GM18867 (cell line): ENCODE measurements around the gene NANS.
"Not testable (repeated sequence)": the region's sequence is repeated elsewhere in the genome, so short reads cannot be mapped to it uniquely, and the experiment has no call there.

Source experiments
- ATAC-seq: cut with Tn5 transposase; IDR thresholded peaks from one replicate; pipeline ENCODE4 v1.9.1; 2021; ENCODE audit warnings: mild to moderate bottlenecking, moderate library complexity; ENCODE audit not compliant: unreplicated experiment

The NANS gene

GRCh38 chr9:98075332-98075805 is 18.8 kb downstream of the NANS start:
- ATAC-seq: no peak

DNA sequence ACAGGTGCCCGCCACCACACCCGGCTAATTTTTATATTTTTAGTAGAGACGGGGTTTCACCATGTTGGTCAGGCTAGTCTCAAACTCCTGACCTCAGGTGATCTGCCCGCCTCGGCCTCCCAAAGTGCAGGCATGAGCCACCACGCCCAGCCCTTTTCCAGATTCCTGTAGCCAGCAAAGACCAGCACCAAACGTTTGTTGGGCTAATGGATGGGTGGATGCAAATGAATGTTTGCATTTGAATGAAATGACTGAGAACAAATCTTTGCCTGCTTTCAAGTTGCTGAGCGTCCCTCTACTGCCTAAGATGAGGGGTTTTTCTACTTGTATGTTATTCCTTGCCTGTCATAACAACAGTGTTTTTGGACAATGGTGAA is 20.0 kb downstream of the NANS start:
- ATAC-seq: not testable (repeated sequence)

DNA sequence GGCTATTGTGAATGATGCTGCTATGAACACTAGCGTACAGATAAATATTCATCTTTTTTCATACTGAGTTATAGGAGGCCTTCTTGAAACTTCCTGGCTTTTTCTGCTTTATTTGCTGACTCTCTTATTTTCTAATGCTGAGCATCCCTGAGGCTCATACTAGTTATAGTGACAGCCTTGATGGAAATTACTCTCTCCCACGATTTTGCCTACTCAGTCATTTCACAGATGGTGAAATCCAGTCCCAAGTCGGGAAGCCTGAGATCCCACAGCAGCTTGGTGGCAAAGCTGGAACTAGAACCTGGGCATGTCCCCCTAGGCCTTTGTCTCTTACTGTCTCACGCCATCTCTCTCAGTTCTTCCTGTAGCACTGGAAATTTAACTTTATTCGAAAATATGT is 22.4 kb downstream of the NANS start:
- ATAC-seq: no peak

- no peak for ATAC-seq
These were observed 23.8 kb downstream of the NANS start for GRCh38 chr9:98080326-98080725.

GRCh38 chr9:98080780-98081179 is 24.2 kb downstream of the NANS start:
- ATAC-seq: no peak

DNA sequence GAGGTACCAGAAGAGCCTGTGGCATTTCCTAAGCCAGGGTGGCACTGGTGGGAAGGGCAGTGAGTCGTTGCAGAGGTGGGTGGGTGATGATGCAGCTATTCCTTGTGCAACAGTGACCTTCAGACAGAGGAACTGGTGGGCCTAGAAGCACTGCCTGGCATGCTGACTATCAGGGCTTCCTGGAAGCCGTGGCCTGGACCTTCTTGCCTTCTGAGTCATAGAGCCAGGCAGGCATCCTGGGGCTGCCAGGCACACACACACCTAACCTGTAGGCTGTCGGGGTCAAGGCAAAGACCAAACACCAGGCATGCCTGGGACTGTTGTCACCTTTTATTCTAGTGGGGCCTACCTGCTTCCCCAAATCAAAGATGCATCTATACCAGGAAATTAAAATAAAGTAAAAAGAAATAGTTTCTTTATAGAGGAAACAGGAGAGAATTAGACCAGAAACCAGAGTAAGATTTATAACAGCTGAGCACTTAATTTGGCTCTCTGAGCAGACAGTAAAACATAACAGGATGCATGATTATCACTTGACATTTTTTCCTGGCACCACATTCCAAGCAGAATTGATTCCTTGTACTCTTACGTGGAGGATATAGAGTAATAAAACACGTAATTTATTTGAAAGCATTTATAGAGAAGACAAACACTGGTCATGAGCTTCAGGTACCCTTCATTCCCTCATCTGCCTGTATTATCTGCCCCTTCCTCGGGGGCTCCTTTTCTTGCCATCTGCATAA is 25.1 kb downstream of the NANS start:
- no peak for ATAC-seq

GRCh38 chr9:98083061-98083501 is 26.5 kb downstream of the NANS start:
- ATAC-seq: no peak

- ATAC-seq: no peak
These were observed 27.1 kb downstream of the NANS start for GRCh38 chr9:98083566-98084183.

GRCh38 chr9:98084396-98084795 is 27.9 kb downstream of the NANS start:
- no peak for ATAC-seq

- ATAC-seq: no peak
These were observed 28.5 kb downstream of the NANS start for GRCh38 chr9:98085058-98085457.

GRCh38 chr9:98085944-98086343 is 29.4 kb downstream of the NANS start:
- ATAC-seq: no peak

GRCh38 chr9:98086461-98086860 is 29.9 kb downstream of the NANS start:
- no peak for ATAC-seq

GRCh38 chr9:98087420-98088354 is 31.2 kb downstream of the NANS start:
- ATAC-seq: no peak

- ATAC-seq: not testable (repeated sequence)
These were observed 34.1 kb downstream of the NANS start for GRCh38 chr9:98090674-98091073.

DNA sequence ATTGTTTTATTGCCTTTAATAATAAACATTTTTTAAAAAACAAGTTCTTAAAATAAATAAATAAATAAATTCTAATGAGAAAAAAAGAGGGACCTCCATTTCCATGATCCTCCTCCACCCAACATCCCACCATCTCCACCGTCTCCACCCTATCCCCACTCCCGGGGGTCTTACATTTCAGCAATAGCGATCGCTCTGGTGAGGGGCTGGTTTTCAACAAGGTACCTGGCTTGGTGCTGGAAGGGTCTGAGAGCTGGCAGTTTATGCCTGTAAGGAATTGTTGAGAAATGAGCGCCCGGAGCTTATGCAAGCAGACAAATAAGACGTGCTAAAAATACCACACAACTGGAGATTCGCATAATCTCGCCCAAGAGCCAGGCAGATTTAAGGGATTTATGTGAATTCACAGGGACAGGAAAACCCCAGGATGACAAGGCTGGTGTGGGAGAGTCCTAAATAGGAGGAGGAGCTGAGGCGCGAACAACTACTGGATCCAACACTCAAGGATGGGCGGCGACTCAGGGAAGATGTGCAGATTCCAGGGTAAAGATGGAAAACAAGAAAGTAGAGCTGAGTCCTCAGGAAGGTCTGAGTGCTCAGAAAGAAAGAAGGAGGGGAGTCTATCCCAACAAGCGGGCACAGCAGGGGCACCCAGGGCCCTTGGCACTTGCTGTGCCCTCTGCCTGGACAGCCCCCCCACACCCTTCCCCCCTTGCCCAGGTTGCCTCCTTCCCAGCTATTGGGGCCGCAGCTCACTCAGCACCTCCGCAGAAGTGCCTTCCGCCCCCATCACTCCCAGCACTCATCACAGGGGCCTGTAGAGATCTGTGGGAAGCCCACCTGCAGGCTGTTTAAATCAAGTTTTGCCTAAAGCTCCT is 35.4 kb downstream of the NANS start:
- no peak for ATAC-seq

- no peak for ATAC-seq
These were observed 36.0 kb downstream of the NANS start for GRCh38 chr9:98092613-98092931.

DNA sequence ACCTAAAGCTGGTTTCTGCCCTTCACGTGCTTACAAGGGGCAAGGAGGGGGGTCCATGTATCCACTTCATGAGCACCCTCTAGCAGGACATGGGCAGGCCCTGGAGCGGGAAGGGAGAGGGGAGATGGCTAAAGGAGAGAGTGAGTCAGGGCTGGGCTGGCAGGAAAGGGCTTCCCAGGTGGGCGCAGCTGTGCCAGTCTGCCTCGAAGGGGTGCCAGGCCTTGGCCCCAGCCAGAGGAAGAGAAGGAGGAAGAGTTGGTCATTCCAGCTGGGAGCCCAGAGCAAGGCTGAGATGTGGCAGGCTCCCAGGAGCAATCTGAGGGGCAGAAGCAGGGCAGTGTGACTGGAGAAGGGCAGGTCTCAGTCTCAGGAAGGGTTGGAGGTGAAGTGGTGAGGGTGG is 37.8 kb downstream of the NANS start:
- no peak for ATAC-seq

- ATAC-seq: no peak
These were observed 38.3 kb downstream of the NANS start for GRCh38 chr9:98094851-98095250.

DNA sequence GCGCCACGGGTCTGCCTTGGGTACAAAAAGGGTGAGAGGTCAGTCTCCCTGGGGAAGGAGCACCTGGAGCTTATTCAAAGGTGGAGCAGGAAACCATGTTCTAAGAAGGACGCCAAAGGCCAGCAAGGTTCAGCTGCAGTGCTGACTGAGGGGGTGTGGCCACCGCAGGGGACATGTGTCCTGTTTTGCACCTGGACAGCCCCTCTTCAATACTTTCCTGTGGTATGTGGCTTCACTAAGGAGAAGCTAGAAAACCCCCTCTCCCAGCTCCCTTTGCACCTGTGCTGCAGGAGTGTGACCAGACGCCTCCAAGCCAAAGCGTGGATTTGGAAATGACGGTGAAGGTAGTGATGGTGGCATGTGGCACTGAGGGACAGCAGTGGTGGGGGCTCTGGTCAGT is 38.9 kb downstream of the NANS start:
- ATAC-seq: no peak

- ATAC-seq: no peak
These were observed 39.6 kb downstream of the NANS start for GRCh38 chr9:98096091-98096490.

- ATAC-seq: no peak
These were observed 41.3 kb downstream of the NANS start for GRCh38 chr9:98097836-98098235.
